ENCODE results near the gene NREP.

GRCh38 chr5:111806753-111807152, 49.8 kb upstream of the NREP start:
- TF ChIP-seq POLR2A (IDR thresholded peaks at IDR 0.05; ENCODE audit: low read depth, low read length): no peak
- no peak for TF ChIP-seq TAF1 (IDR thresholded peaks at IDR 0.05; ENCODE audit: borderline replicate concordance, low read depth, low read length)
